Ascending aorta (tissue), 2 donors: ENCODE measurements around the gene TWSG1. TPM values are rescaled to one million over a fixed set of nuclear protein-coding genes. Genes with fewer than 3 reads are reported as not detected.

Experiments used
- DNase-seq, 2 donors: peaks; one replicate each; pipeline ENCODE4 v3.0.0-alpha.2; 2019; ENCODE audit warnings: low spot score in 2 of 2
- H3K27ac ChIP-seq, 2 donors: fragments of 200-600 bp; sonication (generic); one replicate each; pipeline ENCODE4 v1.5.1; 2016 to 2017; ENCODE audit warnings: mild to moderate bottlenecking in 1 of 2
- H3K27me3 ChIP-seq: fragments of 200-600 bp; sonication (generic); one replicate; pipeline ENCODE4 v1.5.1; 2017
- H3K36me3 ChIP-seq, 2 donors: fragments of 200-600 bp; sonication (generic); one replicate each; pipeline ENCODE4 v1.5.1; 2016
- H3K4me1 ChIP-seq, 2 donors: fragments of 200-600 bp; sonication (generic); one replicate each; pipeline ENCODE4 v1.5.1; 2016 to 2017; ENCODE audit warnings: mild to moderate bottlenecking in 1 of 2
- H3K4me3 ChIP-seq, 2 donors: fragments of 200-600 bp; sonication (generic); one replicate each; pipeline ENCODE4 v1.5.1; 2016 to 2017; ENCODE audit warnings: mild to moderate bottlenecking in 1 of 2
- H3K9me3 ChIP-seq, 2 donors: fragments of 200-600 bp; sonication (generic); one replicate each; pipeline ENCODE4 v1.5.1; 2016
- intact Hi-C: fragments of 100-400 bp; cut with DNase I; formaldehyde crosslinking; loops from one replicate; pipeline ENCODE4 v1.15.1; 2023
- total RNA-seq: library from RNA; depleted of rRNA; stranded (reverse); fragments of >200 nt; gene quantifications from one replicate; pipeline ENCODE4 v1.1.0, GENCODE V29; 2016
- TF ChIP-seq, protein P1 (sequence below), 3 experiments: fragments of 200-600 bp in 2 of 3; fragments of 450-650 bp in 1 of 3; sonication (generic) in 2 of 3; IDR thresholded peaks; one replicate each; pipeline ENCODE4 v1.5.1; 2016 to 2019; ENCODE audit warnings: antibody characterized with exemption in 3 of 3, mild to moderate bottlenecking in 1 of 3, moderate library complexity in 1 of 3

TWSG1 gene
- 25.0 TPM for total RNA-seq

DNA sequence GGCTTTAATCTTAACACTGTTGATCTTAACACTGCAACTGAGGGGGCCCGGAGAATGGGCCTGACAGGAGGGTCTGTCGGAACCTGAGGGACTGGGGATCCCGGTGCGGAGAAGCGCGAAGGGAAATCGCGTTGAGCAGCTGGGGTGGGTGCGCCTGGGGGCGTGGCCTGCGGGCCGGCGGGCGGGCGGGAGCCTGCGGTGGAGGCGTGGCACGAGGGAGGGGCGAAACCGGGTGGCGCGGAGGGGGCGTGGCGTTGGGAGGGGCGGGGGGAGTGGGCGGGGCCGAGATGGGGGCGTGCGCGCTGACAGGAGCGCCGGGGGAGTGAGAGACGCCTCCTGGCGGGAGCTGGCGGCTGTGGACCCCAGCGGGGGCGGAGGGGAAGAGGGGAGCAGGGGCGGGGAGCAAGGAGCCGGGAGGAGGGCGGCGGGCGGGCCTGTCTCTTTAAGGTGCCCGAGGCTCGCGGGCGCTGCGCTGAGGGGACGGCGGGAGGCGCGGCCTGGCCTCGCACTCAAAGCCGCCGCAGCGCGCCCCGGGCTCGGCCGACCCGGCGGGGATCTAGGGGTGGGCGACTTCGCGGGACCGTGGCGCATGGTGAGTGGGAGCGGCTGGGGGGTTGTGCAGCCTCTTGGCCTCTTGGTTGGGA, at the start of gene TWSG1:
Gene TWSG1 (plus strand): TSS at position 445 of the 644 bp plus-strand sequence. CDS start 2,457 bp downstream, outside the sequence.
- peaks cover 3 to 17% of the 10 kb centered on the region in 2 donors for H3K36me3 ChIP-seq
- peak within 1 kb of the TSS; percentile 85 to 95 for H3K27ac ChIP-seq
- TF ChIP-seq, protein P1, sequence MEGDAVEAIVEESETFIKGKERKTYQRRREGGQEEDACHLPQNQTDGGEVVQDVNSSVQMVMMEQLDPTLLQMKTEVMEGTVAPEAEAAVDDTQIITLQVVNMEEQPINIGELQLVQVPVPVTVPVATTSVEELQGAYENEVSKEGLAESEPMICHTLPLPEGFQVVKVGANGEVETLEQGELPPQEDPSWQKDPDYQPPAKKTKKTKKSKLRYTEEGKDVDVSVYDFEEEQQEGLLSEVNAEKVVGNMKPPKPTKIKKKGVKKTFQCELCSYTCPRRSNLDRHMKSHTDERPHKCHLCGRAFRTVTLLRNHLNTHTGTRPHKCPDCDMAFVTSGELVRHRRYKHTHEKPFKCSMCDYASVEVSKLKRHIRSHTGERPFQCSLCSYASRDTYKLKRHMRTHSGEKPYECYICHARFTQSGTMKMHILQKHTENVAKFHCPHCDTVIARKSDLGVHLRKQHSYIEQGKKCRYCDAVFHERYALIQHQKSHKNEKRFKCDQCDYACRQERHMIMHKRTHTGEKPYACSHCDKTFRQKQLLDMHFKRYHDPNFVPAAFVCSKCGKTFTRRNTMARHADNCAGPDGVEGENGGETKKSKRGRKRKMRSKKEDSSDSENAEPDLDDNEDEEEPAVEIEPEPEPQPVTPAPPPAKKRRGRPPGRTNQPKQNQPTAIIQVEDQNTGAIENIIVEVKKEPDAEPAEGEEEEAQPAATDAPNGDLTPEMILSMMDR (IDR thresholded peaks at IDR 0.05), result peak; percentile 16 to 60 (median 59)
- peak within 1 kb of the TSS; percentile 69 to 86 for H3K4me3 ChIP-seq
- H3K27me3 ChIP-seq, result no peaks in the 10 kb centered on the region
- H3K9me3 ChIP-seq, result no peaks in the 10 kb centered on the region
- intact Hi-C loops, result loop anchor here (1.0 to 10.0 kb wide), 10 partner anchors 20 to 630 kb away; partner anchors contain the start of genes MTCL1, NDUFV2, RALBP1 and VAPA
- DNase-seq, result peak; percentile 70 to 96
- peaks cover 0 to 14% of the 10 kb centered on the region in 2 donors for H3K4me1 ChIP-seq

DNA sequence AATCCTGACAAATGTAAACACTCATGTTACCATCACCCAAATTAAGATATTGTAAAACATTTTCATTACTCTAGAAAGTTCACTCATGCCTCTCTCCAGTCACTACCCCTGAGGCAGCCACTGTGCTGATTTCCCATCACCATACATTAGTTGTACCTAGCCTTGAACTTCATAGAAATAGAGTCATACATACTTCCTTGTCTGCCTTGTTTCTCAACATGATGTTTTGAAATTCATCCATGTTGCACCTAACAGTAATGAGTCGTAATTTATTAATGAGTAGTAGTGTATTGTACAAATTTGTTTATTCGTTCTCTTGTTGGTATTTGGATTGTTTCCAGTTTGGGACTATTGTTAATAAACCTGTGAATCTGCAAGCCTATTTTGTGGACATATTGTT, 49.0 kb upstream of the TWSG1 start:
- H3K27me3 ChIP-seq, result no peaks in the 10 kb centered on the region
- TF ChIP-seq, protein P1 (IDR thresholded peaks at IDR 0.05), result no peak
- H3K27ac ChIP-seq, result no peak overlapping the region
- H3K4me1 ChIP-seq, result no peaks in the 10 kb centered on the region
- no peak overlapping the region for H3K4me3 ChIP-seq
- DNase-seq, result no peak
- H3K36me3 ChIP-seq, result no peaks in the 10 kb centered on the region
- intact Hi-C loops, result no loop called here
- no peaks in the 10 kb centered on the region for H3K9me3 ChIP-seq

DNA sequence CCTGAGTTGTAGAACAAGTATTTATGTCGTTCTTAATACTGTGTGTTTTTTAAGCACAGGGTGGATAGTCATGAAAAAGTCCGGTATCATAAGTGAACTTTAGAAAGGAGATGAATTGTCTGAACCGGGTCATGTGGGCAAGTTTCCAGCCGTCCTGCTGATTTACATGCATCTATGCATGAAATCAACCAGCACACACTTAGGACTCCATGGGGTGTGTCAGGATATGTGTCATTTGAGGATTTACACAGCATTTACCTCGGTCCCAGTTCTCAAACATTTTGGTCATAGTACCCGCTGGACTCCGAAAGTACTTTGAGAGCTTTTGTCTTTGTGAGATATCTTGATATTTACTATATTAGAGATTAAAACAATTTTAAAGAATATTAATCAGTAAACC, 47.5 kb upstream of the TWSG1 start:
- H3K27me3 ChIP-seq, result no peaks in the 10 kb centered on the region
- H3K36me3 ChIP-seq, result no peaks in the 10 kb centered on the region
- intact Hi-C loops, result no loop called here
- no peak overlapping the region for H3K27ac ChIP-seq
- DNase-seq, result no peak
- no peak overlapping the region for H3K4me3 ChIP-seq
- TF ChIP-seq, protein P1 (IDR thresholded peaks at IDR 0.05), result no peak
- no peaks in the 10 kb centered on the region for H3K4me1 ChIP-seq
- no peaks in the 10 kb centered on the region for H3K9me3 ChIP-seq

DNA sequence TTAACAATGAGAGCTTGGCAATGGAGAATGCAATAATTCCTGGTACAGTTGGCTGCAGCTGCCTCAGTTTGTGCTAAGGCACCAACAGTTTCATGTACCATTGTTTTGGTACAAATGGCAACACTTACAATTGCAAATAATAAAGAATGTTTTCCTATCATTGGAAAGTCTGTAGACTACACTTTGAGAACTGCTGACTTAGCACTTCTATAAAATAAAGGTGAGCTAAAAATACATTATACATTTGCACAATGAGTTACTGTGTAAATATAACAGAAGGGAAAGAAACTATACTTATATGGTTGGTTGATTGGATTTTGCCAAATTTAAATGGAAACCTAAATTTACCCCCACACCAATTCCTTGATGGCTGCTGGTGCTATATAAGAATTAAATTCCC, 44.9 kb upstream of the TWSG1 start:
- Histone ChIP-seq H3K4me1 (no peaks in the 10 kb centered on the region), H3K27ac (no peak overlapping the region), H3K36me3 (no peaks in the 10 kb centered on the region), H3K4me3 (no peak overlapping the region), H3K27me3 (no peaks in the 10 kb centered on the region), H3K9me3 (peaks cover 0 to 10% of the 10 kb centered on the region in 2 donors)
- intact Hi-C loops, result no loop called here
- TF ChIP-seq, protein P1 (IDR thresholded peaks at IDR 0.05), result no peak
- DNase-seq, result no peak

DNA sequence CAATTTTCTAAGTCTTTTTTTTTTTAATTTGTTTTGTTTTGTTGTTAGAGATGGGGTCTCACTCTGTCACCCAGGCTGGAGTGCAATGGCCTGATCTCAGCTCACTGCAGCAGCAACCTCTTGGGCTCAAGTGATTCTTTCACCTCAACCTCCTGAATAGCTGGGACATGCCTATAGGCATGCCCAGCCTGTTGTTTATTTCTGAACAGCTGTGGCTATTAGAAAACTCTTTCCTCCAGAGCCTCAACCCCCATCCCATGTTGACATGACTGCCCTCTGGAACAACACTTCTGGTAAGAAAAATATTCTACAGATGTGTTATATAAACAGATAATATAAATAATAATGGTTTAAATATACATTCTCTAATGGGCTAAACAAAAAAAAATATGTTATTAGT, 44.4 kb upstream of the TWSG1 start:
- Histone ChIP-seq H3K4me1 (no peaks in the 10 kb centered on the region), H3K27ac (no peak overlapping the region), H3K27me3 (no peaks in the 10 kb centered on the region), H3K36me3 (no peaks in the 10 kb centered on the region), H3K9me3 (peaks cover 0 to 14% of the 10 kb centered on the region in 2 donors), H3K4me3 (no peak overlapping the region)
- DNase-seq, result no peak
- TF ChIP-seq, protein P1 (IDR thresholded peaks at IDR 0.05), result no peak
- intact Hi-C loops, result no loop called here
